Middle frontal gyrus (tissue), 1 donor: ENCODE measurements around the gene SLF2.

Experiments
- DNase-seq: peaks from one replicate; pipeline ENCODE4 v3.0.0-alpha.2; 2015; ENCODE audit warnings: low spot score; ENCODE audit errors: extremely low spot score

SLF2 gene, protein sequence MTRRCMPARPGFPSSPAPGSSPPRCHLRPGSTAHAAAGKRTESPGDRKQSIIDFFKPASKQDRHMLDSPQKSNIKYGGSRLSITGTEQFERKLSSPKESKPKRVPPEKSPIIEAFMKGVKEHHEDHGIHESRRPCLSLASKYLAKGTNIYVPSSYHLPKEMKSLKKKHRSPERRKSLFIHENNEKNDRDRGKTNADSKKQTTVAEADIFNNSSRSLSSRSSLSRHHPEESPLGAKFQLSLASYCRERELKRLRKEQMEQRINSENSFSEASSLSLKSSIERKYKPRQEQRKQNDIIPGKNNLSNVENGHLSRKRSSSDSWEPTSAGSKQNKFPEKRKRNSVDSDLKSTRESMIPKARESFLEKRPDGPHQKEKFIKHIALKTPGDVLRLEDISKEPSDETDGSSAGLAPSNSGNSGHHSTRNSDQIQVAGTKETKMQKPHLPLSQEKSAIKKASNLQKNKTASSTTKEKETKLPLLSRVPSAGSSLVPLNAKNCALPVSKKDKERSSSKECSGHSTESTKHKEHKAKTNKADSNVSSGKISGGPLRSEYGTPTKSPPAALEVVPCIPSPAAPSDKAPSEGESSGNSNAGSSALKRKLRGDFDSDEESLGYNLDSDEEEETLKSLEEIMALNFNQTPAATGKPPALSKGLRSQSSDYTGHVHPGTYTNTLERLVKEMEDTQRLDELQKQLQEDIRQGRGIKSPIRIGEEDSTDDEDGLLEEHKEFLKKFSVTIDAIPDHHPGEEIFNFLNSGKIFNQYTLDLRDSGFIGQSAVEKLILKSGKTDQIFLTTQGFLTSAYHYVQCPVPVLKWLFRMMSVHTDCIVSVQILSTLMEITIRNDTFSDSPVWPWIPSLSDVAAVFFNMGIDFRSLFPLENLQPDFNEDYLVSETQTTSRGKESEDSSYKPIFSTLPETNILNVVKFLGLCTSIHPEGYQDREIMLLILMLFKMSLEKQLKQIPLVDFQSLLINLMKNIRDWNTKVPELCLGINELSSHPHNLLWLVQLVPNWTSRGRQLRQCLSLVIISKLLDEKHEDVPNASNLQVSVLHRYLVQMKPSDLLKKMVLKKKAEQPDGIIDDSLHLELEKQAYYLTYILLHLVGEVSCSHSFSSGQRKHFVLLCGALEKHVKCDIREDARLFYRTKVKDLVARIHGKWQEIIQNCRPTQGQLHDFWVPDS

DNA sequence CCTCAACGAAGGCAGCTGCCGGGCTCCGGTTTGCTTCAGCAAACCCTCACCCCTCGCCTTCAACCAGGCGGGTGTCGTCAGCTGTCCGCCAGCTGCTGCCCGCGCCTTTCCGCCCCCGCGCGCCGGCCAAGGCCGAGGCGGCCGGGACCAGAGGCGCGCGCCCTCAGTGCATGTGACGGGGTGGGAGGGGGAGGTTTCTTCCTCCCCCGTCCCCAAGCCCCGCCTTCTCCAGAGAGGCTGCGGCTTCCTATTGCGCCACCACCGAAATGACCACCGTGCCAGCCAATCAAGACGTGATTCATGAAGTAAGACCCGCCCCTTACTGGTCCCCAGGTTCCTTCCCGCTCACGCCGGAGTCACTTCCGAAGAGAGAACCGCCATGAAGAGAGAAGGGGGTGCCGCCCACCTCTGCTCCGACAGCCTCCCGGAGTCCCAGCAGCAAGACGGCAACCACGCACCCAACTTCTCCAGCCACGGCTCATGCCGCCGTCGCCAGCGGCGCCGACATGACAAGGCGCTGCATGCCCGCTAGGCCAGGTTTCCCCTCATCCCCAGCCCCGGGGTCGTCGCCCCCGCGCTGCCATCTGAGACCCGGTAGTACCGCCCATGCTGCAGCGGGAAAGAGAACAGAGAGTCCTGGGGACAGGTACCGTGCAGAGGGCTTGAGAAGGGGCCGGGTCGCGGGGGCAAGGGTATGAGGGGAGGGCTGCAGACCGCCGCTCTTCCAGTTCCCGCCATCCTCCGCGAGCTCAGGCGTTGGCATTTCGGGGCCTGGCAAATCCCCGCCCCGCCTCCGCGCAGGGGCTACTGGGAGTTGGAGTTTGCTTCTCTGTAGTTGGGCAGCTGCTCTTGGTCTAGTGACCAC is at the start of gene SLF2:
Gene SLF2, plus strand, starts transcription at position 359 of the 865 bp plus-strand sequence. Its CDS starts 148 bp downstream, at position 507.
- peak; percentile 95 for DNase-seq

- no peak for DNase-seq
Observed at GRCh38 chr10:100863433-100863832, 49.3 kb upstream of the SLF2 start.

- DNase-seq, result no peak
Observed at GRCh38 chr10:100864036-100864885, 48.5 kb upstream of the SLF2 start.

DNA sequence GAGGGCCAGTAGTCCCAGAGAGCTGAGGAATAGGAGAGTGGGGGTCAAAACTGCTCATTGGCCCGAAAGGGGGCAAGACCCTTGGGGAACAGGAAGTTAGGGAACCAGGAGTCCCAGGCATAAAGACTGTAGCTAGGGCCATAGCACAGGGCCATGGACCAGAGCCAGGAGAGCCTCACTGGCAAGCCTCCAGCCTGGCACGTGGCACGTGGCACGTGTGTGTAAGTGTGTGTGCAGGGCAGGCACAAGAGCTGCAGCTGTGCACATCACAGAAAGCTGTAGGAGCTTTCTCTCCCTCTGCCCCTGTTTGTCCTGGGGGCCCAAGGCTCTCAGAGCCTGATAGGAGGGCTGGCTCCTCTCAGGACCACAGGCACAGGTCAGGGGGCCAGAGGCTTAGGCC is 47.8 kb upstream of the SLF2 start:
- DNase-seq, result no peak

DNA sequence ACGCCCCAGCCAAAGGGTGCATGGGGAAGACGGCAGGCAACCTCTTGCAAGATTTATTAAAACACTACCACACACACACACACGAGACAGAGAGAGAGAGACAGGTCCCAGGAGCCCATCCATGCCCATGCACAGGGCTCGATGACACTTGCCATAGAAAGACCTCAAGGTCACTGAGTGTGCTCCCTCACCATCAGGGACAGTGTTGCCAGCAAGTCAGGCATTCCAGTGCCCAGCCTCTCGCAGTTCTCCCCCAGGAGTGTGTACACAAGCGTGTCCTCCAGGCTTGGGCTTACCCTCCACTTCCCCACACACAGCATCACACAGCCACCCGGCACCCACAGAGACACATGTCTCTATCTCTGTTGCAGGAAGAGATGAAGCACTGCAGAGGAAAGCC is 46.8 kb upstream of the SLF2 start:
- DNase-seq, result no peak

GRCh38 chr10:100866575-100867098 is 46.1 kb upstream of the SLF2 start:
- no peak for DNase-seq

- no peak for DNase-seq
Observed at GRCh38 chr10:100867261-100867963, 45.4 kb upstream of the SLF2 start.

GRCh38 chr10:100868382-100868781 is 44.4 kb upstream of the SLF2 start:
- DNase-seq, result no peak

GRCh38 chr10:100869399-100869798 is 43.4 kb upstream of the SLF2 start:
- DNase-seq, result no peak

- no peak for DNase-seq
Observed at GRCh38 chr10:100872034-100872791, 40.5 kb upstream of the SLF2 start.

DNA sequence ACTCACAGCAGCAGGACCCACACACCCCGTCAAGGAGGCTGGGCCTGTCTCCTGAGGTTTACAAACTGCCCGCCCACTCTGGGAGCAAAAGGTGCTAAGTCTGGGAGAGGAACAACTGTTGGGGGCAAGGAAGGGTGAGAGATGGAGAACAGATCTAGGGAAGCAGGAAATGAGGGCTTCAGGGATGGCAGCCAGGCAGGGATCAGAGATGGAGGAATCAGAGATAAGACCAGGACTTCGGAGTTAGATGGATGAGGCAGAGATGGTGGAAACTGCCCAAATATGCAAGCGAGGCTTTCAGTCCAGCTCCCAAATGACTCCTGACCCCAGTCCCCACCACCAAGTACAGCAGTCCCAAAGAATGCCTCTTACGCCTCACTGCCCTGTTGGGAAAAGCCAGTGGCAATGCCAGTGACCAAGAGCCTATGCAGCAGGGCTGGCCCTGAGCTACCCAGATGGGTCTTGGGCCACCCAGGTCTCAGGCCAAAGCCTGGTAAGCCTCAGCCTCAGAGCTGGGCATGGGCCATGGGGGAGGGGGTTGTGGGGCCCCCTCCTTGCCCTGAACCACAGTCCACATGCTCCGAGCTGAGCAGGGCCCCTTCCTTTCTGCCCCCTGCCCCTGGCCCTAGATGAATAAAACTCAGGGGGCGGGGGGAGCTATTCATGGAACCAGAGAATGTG is 39.5 kb upstream of the SLF2 start:
- DNase-seq, result no peak

DNA sequence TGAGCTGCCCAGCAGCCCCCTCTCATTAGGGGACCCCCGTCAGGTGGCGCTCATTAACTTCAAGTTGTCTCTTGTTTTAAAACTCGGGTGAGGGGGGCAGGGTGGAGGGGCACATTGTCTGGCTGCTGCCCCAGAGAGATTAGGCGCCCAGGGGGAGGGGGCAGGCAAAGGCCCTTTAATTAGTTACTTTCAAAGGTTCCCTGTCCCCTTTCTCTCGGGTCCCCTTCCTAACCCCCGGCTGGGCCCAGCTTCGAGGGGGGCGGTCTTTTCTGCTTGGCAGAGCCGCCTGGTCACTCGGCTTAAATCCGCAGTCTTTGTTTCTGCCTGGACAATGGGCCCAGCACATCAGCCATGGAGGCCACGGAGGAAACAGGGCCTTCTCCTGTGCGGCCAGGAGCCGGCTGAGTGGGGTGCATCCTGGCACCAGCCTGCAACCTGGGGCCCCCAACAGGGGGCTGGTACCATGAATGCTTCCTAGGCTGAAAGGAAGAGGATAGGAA is 38.9 kb upstream of the SLF2 start:
- no peak for DNase-seq

DNA sequence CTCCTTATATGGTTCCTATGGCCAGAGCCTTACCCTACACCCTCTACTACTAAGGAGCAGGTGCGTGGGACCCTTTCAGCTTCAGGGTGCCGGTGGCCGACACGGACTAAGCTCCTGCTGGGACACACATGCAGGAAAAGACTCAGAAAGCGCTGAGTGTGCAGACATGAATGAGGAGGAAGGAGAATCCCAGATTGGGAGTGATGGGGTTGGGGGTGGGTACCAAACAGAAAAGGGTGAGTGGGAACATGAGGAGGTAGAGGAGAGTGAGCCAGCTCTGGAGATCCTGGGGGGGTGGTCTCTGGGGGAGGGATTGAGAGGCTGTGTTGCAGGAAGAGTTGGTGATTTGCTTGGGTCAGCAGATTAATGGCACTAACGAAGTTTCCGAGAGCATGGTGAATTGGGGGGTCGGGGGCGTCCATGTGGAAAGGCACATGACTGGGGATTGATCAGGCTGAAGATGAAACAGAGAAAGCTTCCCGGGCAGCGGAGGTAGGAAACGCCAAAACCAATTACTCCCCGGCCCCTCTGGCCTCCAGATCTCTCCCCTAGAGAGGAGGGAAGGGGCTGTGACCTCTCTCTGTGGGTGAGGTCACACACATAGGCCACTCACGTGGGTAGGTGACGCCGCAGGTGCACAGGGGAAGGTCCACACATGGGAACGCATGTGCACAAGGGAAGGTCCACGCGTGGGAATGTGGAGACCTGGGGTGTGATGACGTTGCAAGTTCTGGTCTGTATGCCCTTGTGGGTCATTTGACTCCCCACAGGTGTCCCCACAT is 37.9 kb upstream of the SLF2 start:
- no peak for DNase-seq

DNA sequence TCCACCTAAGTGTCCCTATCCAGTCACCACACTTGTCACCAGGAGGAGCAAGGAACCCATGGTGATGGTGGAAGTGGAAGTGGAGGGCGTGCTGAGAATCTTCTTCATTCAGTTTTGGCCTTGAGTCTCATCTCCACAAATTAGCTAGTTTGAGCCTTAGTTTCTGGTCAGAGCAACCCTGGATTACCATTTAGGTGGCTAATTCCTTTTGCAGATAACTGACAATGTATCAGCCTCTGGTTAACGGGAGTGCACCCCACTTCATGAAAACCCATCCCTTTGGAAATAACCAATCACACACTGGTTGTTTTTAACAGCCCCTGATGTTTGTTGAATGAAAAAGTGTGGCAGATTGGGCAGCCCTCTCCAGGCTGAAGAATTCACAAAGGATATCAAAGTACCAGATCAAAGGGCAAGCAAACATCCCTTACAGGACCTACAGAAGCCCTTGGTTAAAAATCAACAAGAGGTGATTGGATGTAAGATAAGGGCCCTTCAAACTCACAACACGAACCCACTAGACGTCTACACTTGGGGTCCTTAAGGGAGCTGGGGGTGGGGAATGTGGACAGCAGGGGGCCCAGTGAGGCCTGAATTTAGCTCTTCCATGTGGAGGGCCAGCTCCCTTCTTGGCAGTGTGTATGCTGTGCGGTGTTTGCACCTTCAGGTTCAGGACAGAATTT is 37.1 kb upstream of the SLF2 start:
- DNase-seq, result no peak

GRCh38 chr10:100876585-100877460 is 35.9 kb upstream of the SLF2 start:
- DNase-seq, result no peak
